UCSD-AML1 (cell line): ENCODE measurements around the gene MOB3C.
"Not testable (repeated sequence)": the region's sequence is repeated elsewhere in the genome, so short reads cannot be mapped to it uniquely, and the experiment has no call there.

Experiments
- DNase-seq: peaks from one replicate; lab custom pipeline; 2025; ENCODE audit not compliant: unreplicated experiment; lab: John Stamatoyannopoulos, UW

The MOB3C gene

DNA sequence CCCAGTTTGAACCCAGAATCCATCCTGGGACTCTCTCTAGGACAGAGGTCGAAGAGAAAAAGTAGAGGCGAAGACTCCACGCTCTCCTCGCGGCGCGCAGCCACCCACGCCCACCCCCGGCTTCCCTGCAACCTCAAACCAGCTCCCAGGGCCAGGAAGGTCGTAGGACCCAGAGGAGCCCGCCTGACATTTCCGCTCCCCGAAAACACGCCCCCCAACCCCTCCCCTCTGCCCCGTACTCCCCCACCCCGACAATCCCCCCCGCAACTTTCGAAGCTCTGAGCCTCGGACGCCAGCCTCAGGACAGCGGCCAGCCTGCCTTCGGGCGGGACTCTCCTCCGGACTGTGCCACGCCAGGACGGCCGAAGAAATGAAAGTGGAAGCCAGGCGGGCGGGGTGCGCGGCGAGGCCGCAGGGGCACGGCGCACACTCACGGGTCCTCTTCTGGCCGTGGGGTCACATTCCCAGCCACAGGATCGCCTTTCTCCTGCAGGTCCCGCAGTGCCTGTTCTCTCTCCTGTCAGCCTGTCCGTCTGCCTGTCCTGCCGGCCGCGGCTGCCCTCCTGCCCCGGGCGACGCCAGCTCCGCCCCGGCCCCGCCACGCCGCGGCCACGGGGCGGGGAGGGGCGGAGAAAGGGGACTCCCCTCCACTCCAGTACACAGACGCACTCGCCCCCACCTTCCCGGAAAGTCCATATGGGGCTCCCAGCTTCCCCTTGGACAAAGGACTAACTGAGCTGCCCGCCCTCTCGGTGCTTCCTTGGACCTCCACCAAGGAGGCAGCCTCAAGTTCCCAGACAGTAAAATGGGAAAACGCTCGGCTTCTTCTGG, at the start of gene MOB3C:
MOB3C (minus strand) TSS at position 535 of the 831 bp plus-strand sequence. CDS start 3,490 bp downstream, outside the sequence.
- DNase-seq, result peak; percentile 79

DNA sequence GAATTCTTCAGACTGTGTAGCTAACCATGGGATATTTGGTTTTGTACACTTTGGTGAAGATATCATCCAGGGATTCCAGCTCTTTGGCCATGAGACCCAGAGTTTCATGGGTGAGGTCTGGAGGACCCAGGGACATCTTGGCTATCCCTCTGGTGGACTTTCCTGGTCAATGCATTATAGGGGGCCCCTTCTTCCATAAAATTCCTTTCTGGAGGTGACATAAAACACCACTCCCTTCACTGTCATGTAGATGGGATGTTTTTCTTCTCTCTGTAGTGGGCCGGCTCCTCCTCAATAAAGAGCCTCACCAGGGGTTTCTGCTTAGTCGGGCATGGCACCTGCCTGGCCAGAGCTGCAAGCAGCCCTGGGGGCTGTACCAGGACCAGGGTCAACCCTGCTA, 49.4 kb upstream of the MOB3C start:
- DNase-seq, result no peak

DNA sequence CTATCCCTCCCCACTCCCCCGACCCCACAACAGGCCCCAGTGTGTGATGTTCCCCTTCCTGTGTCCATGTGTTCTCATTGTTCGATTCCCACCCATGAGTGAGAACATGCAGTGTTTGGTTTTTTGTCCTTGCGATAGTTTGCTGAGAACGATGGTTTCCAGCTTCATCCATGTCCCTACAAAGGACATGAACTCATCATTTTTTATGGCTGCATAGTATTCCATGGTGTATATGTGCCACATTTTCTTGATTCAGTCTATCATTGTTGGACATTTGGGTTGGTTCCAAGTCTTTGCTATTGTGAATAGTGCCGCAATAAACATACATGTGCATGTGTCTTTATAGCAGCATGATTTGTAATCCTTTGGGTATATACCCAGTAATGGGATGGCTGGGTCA, 46.3 kb upstream of the MOB3C start:
- not testable (repeated sequence) for DNase-seq

DNA sequence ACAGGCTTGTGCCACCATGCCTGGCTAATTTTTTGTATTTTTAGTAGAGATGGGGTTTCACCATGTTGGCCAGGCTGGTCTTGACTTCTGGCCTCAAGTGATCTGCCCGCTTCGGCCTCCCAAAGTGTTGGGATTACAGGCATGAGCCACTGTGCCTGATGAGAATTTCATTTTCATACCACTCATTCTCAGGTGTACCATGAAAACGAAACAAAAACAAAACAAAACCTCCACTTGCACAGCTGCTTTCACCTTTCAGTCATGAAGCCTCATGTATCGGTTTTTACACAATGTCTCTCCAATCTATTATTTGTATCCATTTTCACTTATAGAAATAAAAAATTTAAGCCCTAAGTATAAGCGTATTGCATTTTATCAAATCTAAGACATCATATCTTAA, 43.5 kb upstream of the MOB3C start:
- not testable (repeated sequence) for DNase-seq

DNA sequence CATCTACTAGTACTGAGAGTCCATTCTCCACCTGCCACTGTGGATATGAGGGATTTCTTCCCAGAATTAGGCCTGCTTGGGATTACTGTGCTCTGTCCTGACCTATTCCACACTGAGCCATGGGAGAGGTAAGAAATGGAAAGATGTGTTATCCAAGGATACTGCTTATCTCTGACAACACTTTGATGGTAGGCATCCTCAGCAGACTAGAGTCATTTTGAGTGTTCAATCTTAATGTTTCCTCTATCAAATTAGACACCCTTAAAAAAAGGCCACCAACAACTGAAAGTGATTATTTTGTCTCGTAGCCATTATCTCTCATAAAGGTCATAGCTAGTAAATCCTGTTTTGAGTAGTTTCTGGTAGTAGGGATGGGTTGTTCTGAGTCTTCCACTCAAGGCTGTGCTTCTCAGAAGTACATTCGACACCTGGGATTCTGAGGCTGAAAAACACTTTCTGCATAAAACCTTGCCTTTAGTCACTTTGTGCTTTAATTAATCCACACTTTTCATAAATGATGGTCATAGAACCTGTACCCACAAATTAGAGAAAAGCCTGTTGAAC, 42.8 kb upstream of the MOB3C start:
- no peak for DNase-seq

DNA sequence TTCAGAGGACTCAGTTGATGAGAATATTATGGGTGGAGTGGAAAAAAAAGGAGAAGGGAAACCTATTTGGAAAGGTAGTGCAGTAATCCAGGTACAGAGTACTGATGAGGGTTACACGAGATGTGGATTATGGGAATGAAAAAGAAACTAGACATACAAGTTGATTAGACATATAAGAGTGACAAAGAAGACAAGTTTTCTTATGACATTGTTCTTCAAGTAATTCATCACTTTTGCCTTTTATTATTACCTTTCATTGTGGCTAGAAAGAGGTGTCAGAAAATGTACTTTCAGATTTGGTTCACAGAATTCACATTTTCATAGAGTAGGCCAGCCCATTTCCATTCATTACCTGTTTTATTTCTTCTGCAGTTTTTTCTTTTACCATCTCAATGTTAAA, 41.2 kb upstream of the MOB3C start:
- DNase-seq, result no peak

DNA sequence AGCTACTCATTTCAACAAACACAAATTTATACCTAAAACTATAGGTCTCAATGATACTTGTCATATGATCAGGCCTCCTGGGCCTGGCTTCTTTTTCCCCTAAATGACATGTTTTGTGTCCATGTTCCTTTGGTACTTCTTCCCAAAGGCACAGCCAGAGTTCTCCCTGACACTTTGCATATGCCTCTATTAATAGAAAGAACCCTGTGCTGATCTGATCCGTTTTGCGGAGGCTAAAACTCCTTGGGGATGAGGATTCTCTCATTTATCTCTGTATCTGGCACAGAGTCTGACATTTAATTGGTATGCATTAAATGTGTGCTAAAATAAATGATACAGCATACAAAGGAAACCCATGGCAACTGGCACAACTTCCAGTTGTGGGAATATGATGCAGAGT, 40.0 kb upstream of the MOB3C start:
- DNase-seq, result no peak

DNA sequence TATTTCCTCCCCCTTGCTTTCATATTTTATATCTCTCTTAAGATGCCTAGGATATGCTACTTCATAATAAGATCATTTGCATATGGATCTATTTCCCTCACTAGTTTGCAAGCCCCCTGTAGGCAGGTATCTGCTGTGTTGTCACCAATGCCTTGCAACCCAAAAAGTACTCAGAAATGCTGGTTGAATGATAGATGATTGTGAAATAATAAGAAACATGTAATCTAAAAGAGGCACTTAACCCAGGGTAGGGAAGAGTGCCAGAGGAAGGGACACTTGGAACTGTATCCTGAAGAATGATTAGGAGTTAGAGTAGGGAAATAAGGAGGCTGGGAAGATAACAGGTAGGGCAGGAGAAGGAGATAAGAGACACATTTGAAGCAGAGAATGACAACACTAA, 39.2 kb upstream of the MOB3C start:
- DNase-seq, result no peak

DNA sequence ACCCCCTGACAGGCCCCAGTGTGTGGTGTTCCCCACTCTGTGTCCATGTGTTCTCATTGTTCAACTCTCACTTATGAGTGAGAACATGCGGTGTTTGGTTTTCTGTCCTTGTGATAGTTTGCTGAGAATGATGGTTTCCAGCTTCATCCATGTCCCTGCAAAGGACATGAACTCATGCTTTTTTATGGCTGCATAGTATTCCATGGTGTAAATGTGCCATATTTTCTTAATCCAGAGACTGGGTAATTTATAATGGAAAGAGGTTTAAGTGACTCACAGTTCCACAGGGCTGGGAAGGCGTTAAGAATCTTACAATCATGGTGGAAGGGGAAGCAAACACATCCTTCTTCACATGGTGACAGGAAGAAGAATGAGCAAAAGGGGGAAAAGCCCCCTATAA, 38.1 kb upstream of the MOB3C start:
- not testable (repeated sequence) for DNase-seq

DNA sequence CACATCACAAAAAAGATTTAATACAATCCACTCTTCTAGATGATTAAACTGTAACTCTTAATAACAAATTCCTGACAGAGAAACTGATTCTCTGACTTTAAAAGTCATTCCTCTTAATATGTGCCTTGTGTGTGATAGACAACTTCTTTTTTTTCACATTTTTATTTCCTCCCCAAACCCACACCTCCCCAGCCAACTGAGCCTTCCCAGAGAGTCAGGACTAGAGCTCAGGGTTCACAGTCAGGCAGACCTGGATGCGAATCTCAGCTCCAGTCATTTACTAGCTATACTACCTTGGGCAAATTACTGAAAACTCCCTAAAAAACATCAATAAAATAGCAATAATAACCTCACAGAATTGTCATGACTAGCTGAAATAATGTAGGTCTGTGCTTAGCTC, 37.4 kb upstream of the MOB3C start:
- DNase-seq, result no peak

DNA sequence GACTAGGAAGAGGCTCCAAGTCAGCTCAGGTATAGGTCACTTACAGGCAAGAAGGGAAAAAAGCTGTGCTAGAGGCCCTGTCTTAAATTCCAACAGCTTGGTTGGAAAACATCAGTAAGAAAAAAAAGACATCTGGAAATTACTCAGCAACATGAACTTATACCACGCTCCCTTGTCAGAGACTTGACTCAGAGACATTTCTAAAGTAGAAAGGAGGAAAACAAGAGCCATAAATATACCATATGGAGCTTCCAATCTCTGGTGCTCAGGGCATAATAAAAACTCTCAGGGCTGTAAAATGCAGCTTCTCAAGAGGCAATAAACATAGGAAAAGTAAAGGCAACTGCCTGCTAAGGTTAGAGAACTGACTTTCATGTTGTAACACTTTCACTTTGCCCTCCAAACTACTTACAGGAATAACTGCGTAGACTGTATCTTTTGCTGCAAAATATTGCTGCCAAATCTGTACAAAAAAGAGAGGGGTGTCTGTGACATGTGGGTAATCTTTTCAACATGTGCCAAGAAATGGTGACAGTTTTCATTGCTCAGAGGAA, 36.9 kb upstream of the MOB3C start:
- DNase-seq, result no peak

DNA sequence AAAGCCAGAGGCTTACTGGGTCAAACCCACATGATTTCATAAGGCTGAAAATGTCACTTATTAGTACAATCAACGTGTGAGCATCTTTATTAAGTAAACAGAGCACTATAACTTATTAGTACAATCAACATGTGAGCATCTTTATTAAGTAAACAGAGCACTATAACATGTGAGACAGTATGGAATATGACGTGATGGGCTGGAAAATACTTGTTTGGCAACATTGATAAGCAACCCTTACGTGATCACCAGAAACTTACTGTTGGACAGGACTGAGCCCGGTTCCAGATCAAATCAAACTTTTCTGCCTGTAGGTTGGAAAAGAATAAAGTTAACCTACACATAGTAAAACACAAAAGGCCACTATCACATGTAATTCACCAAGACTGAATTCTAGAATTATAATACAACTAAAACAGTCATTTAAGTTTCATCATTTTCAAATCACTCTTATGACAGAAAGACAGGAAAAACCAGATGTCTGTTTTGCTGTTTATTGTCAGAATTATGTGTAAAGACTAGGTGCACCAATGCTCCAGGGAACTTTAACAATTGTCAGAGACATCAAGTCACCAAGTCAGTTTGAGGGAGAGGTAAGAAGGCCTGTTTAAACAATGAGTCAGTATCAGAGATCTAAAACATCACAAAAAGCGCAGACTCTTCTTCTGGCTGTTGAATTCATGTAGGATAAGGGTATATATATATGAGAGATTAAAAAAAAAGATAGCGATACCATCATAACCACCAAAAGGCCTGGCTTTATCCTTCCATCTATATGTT, 35.9 kb upstream of the MOB3C start:
- no peak for DNase-seq

DNA sequence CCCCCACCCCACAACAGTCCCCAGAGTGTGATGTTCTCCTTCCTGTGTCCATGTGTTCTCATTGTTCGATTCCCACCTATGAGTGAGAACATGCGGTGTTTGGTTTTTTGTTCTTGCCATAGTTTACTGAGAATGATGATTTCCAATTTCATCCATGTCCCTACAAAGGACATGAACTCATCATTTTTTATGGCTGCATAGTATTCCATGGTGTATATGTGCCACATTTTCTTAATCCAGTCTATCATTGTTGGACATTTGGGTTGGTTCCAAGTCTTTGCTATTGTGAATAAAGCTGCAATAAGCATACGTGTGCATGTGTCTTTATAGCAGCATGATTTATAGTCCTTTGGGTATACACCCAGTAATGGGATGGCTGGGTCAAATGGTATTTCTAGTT, 34.5 kb upstream of the MOB3C start:
- DNase-seq, result not testable (repeated sequence)

DNA sequence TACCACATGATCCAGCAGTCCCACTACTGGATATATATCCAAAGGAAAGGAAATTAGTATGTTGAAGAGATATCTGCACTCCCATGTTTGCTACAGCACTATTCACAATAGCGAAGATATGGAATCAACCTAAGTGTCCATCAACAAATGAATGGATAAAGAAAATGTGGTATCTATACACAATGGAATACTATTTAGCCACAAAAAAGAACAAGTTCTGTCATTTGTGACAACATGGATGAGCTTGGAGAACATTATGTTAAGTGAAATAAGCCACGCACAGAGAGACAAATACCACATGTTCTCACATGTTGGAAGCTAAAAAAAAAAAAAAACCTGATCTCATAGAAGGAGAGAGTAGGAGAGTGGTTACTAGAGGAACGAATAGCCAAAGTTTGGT, 33.9 kb upstream of the MOB3C start:
- no peak for DNase-seq

DNA sequence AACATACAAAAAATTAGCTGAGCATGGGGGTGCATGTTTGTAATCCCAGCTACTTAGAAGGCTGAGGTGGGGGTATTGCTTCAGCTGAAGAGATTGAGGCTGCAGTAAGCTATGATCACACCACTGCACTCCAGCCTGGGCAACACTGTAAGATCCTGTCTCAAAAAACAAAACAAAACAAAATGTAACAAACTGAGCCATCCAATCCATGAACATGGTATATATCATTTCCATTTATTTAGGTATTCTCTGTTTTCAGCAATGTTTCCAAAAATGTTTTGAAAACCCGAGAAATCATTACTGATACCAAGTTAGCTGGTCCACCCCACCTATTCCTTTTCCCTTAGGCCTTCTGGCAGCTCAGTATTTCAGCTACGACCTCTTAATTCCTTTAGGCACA, 33.2 kb upstream of the MOB3C start:
- DNase-seq, result no peak

DNA sequence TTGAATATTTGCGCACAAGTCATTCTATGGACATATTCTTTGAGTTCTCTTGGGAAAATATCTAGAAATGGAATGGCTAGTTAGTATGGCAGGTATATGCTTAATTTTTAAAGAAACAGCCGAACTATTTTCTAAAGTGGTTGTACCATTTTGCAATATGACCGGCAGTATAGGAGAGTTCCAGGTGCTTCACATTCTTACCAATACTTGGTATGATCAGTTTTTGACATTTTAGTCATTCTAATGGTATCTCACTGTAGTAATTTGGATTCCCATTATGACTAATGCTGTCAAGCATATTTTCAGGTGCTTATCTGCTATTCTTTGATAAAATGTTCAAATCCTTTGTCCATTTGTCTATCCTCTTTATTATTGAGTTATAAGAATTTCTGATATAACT, 31.0 kb upstream of the MOB3C start:
- DNase-seq, result no peak

DNA sequence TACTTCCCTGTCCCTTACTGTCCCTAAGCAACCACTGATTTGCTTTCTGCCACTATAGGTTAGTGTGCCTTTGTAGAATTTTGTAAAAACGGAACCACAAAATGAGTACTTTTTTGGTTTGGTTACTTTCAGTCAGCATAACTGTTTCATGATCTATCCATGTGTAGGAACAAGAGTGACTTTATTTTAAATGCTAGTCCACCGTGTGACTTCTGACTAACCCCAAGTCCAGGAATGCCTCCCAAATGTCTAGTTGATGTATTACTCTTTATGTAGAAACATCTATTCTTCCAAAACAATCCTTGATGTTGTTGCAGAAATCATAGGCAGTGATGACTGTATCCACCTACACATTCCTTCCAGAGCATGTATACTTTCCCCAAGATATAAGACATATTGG, 30.2 kb upstream of the MOB3C start:
- no peak for DNase-seq

DNA sequence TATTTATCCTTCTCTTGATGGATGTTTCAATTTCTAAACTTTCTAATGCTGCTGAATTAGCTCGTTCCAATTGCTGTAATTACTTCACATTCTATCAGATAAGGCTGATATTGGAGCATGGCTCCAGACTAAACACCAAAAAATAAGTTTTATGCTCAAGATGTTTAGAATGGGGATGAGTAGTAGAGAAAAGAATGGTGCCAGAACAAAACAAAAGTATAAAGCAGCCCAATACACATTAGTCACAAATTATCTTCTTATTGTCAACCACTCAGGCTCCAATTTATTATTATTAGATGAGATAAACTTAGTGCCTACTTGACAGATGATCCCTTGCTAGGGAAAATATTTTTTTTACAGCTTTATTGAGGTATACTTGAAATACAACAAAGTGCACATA, 29.7 kb upstream of the MOB3C start:
- no peak for DNase-seq

DNA sequence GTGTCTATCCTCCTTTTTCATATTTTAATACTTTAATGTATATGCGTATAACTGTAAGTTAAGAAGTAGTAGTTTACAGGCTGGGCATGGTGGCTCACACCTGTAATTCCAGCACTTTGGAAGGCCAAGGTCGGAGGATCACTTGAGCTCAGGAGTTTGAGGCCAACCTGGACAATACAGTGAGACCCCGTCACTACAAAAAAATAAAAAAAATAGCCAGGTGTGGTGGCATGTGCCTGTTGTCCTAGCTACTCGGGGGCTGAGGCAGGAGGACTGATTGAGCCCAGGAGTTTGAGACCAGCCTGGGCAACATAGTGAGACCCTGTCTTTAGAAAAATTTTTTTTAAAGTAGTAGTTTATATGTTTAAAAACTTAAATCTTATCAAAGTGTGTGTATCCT, 29.2 kb upstream of the MOB3C start:
- DNase-seq, result no peak

DNA sequence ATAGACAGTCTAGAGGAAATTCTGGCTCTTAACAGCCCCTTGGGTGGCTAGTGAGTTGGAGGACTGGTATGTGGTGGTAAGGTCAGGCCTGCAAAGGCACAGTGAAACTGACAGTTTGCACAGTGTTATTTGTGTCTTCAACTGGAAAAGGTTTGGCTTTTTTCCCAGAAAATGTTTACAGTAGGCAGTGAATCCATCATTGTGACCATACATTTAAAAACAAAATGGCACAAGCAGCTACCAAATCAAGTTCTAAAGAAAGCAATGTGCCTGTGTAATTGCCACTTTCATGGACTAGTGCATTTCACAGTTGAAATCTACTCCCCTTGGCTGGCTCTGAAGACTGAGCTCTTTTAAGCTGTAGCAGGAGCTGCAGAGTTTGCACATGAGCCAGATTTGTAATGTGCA, 26.8 kb upstream of the MOB3C start:
- DNase-seq, result no peak

DNA sequence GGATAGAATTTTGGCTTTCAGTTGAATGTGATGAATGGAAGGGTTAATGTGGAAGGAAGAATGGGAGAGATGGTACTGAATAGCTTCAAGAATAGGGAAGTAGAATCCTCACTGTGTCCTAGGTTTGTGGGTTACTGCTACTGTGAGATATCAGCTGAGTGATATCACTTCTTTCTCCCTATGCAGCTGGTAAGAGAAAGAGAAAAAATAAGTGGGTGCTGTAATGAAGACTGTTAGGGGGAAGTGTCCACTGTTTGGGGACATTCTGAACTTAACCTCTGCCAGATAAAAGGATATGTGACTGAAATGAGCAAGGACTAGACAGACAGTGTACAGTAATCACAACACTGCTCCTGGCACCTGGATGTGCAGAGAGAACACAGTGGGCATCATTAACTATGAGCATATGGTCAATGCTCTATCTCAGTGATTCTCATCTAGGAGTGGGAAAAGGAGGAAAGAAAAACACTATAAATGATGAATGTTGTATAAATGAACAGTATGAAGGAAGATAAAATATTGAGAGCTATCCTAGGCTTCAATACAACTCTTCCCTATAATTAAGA, 25.6 kb upstream of the MOB3C start:
- DNase-seq, result no peak
